ENCODE data around the gene CCNJ. TPM values are rescaled to one million over a fixed set of nuclear protein-coding genes. Genes with fewer than 3 reads are reported as not detected.

Gene CCNJ, protein sequence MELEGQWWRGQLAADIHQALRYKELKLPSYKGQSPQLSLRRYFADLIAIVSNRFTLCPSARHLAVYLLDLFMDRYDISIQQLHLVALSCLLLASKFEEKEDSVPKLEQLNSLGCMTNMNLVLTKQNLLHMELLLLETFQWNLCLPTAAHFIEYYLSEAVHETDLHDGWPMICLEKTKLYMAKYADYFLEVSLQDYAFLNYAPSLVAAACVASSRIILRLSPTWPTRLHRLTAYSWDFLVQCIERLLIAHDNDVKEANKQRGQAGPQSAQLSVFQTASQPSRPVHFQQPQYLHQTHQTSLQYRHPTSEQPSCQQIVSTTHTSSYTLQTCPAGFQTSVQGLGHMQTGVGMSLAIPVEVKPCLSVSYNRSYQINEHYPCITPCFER
- total RNA-seq, result 4.2 TPM in 2 replicates

DNA sequence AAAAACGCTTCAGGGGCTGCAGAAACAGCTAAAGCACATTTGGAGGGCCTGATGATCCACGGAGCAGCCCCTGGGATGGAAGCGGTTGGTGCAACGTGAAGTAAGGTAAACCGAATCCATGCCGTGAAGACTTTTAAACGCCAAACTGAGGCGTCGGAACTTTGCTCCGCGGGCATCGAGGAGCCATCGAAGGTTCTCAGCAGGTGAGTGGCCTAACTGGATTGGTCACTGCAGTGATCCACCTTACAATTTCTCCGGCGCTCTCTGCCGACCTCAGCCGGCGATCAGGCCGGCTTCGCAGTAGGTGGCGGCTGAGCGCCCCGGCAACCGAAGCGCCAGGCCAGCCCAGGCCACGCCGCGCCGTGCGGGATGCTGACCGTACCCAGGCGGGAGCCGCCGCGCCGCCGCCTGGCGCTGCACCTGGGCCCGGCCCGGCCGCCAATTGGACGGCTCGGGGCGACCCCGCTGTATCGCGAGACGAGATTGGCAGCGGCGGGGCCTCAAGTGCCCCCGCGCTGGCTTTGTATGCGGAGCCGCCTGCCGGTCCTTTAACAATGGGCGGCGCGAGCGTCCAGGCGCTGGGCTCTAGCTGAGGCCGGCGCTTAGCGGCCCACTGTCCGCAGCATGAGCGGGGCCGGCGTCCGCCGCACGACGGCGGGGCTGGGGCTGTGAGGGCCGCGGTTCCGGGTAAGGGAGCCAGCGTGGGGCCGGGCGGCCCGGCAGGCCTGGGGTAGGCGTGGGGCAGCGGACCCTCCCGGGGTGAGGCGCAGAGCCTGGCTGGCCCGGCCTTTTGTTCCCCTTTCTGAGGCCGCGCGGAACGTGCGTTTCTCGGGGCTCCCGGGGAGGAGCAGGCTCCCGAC, at the start of gene CCNJ:
CCNJ (plus strand) TSS at position 551 of the 860 bp plus-strand sequence. CDS start 811 bp downstream, outside the sequence.

Other genes with a start within 250 kb of the CCNJ start
- gene CC2D2B, start 135.6 kb upstream of the CCNJ start, total RNA-seq, result not detected in 2 replicates
- gene ZNF518A, start 86.7 kb downstream of the CCNJ start, total RNA-seq, result 5.5 and 5.7 TPM in 2 replicates
- 0.15 and 0.50 TPM in 2 replicates for gene BLNK, start 228.0 kb downstream of the CCNJ start, total RNA-seq